GM10847 (cell line): Measurements from ENCODE around the gene MSN.

Source experiments
- POLR2A ChIP-seq: IDR thresholded peaks from 2 replicates; pipeline ENCODE4 v1.6.1; 2011; ENCODE audit not compliant: insufficient read length; ENCODE audit errors: extremely low read depth

MSN gene

DNA sequence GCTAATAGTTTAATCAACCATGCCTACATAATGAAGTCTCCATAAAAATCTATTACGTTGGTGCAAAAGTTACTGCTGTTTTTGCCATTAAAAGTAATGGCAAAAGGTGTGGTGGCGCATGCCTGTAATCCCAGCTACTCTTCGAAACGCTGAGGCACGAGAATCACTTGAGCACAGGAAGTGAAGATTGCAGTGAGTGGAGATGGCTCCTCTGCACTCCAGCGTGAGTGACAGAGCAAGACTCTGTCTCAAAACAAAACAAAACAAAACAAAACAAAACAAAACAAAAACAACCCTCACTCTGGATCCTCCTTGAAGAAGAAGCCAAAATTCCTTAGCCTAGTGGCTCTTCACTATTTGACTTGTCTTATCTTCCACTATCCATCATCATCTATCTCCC, 78.0 kb downstream of the MSN start:
- TF ChIP-seq POLR2A: no peak

DNA sequence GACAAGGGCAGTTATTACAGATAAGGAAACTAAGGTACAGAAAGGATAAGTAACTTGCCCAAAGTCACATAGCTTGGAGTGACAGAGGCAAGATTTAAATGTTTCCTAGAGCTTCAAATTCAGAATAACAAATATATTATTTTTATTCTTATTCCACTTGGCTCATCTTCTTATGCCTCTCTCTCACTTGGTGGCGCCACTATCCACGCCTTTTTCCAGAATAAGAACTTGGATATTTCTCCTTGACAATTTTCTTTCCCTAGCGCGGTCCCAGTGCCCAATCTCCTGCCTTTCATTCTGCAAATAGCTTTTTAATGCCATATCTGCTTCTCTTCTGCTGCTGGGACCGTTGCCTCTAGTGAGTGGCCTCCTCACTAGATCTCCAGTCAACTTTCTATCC, 78.5 kb downstream of the MSN start:
- TF ChIP-seq POLR2A: no peak

DNA sequence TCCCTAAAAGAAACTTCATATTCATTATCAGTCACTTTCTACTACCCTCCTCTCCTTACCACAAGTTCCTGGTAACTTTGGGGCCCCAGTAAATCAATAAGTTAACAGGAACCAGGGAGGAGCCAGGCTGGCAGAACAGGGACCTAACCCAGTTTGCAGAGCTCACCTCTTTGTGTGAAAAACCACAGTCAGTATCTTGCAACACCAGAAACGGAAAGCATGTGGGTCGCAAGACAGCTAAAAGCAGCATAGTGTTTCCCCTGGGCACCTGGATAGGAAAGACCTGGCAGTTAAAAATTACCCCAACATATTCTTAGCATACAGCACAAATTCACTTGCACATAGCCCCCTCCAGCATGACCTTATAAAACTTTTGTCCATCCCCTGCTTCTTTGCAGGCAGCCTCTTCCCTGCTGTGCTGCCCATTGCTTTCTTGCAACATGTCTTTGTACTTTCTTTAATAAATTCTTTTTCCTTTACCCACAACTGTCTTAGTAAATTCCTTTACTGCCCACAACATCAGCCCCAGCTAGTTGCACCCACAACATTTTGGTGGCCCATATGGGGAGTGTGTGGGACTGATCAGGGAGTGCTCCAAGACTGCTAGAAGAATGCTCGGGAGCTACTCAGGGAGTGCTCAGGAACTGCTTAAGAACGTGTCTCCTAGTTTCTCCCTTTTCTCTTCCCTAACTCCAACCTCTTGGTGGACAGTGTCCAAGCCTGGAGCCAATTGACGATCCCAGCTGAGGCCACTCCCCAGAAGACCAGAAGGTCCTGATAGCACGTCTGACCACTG, 83.4 kb downstream of the MSN start:
- TF ChIP-seq POLR2A: no peak

DNA sequence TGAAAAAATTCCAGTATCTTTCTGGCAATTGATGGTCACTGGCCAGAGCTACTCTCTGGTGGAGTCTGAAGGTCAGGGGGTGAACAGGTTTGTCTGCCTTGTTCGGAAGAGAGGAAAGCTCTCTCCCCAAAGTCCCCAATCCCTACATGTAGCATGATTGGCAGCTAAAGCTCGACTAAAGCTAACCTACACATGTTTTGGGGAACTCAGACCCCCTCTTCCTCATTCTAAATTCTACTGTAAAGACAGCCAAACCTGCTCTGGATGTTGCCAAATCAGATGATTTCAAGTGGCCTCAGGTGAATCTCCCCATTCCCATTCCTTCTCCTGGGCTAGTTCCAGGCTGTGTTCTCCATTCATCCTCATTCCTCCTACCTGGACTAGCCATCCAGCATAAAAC, 84.1 kb downstream of the MSN start:
- TF ChIP-seq POLR2A: no peak

DNA sequence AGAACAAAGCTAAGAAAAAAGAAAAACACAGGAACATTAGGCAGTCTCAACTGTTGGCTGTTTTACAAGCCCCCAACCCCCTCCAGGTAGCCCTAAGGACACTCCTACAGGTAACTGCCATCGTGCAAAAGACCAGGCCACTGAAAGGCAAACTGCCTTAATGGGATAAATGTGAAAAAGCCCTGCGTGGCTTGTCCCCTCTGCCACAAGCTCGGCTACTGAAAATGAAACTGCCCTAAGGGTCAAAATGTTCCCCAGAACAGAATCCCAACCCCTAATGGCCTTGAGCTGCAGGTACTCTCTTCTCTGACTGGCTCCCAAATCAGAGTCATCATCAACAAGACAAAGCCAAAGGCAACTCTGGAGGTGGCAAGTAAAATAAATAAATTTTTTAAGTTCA, 84.8 kb downstream of the MSN start:
- TF ChIP-seq POLR2A: no peak

DNA sequence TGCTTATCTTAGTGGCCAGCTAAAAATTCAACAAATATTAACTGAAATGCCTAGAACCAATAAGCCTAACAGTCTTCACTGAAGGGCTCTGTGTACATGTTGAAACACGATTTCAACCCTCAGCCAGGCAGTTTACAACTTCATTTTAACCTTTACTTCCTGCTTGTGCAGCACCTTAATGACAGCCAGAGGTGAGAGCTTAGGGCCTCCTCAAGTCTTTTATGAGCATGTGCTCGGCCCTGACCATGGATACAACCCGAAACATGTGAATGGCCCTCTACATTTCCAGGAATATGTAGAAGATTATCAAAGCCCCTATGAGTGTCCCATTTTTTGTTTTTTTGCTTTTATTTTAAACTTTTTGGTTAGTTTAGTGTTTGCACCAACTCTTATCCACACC, 88.3 kb downstream of the MSN start:
- TF ChIP-seq POLR2A: no peak

DNA sequence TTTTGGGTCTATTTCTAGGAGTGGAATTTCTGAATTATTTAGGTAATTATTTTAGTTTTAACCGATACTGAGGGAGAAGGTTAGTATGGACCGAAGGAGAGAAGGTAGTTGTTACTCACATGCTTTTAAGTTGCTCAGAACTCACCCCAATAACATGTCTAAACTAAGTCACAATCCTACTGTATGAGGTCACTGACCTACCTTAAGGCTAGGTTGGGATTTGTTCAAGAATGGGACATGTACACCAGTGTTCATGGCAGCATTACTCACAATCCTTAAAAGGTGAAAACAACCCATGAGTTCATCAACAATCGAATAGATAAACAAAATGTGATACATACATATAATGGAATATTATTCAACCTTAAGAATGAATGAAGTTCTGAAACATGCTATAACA, 90.5 kb downstream of the MSN start:
- TF ChIP-seq POLR2A: no peak

GRCh38 chrX:65758505-65758904, 91.1 kb downstream of the MSN start:
- TF ChIP-seq POLR2A: no peak

DNA sequence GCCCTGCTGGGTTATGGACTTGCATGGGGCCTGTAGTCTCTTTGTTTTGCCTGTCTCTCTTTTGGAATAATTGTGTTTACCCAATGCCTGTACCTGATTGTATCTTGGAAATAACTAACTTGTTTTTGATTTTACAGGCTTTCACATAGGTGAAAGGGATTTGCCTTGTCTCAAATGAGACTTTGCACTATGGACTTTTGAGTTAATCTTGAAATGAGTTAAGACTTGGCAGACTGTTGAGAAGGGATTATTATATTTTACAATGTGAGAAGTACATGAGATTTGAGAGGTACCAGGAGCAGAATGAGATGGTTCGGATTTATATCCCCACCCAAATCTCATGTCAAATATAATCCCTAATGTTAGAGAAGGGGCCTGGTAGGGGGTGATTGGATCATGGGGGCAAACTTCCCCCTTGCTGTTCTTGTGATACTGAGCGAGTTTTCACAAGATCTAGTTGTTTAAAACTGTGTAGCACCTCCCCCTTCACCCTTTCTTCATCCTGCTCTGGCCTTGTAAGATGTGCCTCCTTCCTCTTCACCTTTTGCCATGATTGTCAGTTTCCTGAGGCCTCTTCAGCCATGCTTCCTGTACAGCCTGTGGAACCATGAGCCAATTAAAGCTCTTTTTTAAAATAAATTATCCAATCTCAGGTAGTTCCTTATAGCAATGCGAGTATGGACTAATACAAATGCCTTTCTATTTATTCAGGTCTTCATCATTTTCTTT, 102.3 kb downstream of the MSN start:
- TF ChIP-seq POLR2A: no peak

- TF ChIP-seq POLR2A: no peak
These were observed 105.4 kb downstream of the MSN start for GRCh38 chrX:65772842-65773241.

- TF ChIP-seq POLR2A: no peak
These were observed 114.4 kb downstream of the MSN start for GRCh38 chrX:65781845-65782244.

DNA sequence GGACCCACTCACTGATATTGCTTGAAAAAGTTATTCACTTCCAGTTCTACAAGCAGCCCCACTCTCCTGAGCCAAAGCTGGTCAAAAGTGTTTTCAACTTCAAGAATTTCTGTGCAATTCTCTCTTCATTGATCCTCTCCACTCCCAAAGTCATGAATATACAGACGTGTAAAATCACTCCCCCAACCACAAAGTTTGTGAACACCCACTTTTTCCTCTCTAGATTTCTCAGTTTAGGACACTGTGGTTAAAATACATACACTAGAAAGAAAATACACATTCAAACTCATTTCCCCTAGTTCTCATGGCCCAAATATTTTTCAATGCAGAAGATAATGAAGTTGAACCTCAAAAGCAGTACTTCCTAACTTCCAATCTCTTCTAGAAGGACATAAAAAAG, 116.3 kb downstream of the MSN start:
- no peak for TF ChIP-seq POLR2A
